ENCODE results near the gene TOR2A.

Gene TOR2A

DNA sequence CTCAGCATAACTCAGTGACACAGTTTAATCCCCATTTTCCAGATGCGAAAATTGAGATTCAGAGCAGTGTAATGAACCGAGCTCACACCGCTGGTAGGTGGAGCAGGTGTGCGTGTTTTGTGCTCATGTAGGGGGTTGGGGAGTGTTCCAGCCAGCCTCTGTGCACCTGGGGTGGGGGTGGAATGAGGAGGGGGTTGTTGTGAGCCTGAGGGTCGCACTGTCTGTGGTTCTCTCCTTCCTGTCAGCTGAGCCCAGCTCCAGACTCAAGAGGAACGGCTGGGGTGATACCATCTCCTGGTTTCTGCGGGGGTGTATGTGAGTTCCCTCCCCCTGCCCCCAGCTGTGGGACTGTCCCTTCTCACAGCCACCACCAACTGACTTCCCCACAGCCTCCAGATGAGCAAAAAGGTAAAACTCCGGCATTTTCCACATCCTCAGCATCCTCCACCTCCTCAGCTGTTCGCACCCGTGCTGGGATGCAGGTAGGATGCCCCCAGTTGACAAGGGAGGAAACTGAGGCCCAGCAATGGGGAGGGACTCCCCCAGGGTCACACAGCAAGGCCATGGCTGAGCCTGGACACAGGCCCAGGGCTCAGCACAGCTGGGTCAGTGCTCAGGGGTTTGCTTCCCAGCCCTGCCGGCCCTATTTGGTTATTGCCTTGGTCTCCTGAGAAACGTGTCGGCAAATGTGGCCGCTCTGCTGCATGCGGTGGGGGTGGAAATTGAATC, 41.3 kb upstream of the TOR2A start:
- DNase-seq (ENCODE audit: insufficient read length) (peak; percentile 68), FAIRE-seq (peak; percentile 60)
- no peak for TF ChIP-seq POLR2AphosphoS5 (IDR thresholded peaks at IDR 0.05; ENCODE audit: low read depth, low read length)
- peak; percentile 18; the same call in 1 of the 2 replicates for TF ChIP-seq POLR2A (IDR thresholded peaks at IDR 0.05; ENCODE audit: low read depth, low read length)

DNA sequence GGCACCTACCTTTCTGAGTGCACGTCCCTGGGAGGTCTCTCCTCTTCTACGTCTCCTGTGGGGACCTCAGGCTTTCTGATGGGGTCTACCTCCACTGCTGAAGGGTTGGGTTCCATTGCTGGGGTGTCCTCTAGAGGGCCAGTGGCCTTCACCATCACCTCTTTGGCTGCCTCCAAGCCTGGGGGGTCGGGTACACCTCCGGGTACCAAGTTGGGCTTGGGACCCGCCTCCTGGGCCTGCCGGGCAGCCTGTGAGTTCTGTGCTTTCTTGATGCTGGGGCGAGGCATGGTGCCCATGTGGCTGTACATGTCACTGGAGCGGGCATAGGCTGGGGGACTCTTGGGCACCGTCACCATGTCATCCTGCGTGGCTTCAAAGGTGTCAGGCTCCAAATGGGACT, 38.9 kb upstream of the TOR2A start:
- FAIRE-seq (no peak), DNase-seq (ENCODE audit: insufficient read length) (no peak)
- TF ChIP-seq POLR2A (IDR thresholded peaks at IDR 0.05; ENCODE audit: low read depth, low read length) (no peak), POLR2AphosphoS5 (IDR thresholded peaks at IDR 0.05; ENCODE audit: low read depth, low read length) (no peak), TAF1 (IDR thresholded peaks at IDR 0.05; ENCODE audit: borderline replicate concordance, low read depth, low read length) (no peak)

DNA sequence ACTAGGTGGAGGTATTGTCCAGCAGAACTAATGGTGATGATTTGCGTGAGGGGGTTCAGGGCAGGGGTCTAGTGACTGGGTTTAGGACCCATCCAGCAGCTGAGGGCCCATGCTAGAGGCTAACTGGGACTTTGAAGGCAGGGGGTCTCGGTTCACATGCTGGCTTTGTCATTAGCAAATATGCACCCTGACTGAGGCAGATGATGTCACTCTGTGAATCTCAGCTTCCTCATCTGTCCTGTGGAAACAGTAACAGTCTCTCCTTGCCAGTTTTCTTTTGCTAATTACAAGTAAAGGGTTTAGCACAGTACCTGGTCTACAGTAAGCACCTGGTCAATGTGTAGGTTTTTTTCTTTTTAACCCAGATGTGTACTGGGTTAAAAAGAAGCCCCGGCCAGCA, 38.2 kb upstream of the TOR2A start:
- no peak for FAIRE-seq
- TF ChIP-seq POLR2AphosphoS5 (IDR thresholded peaks at IDR 0.05; ENCODE audit: low read depth, low read length) (no peak), POLR2A (IDR thresholded peaks at IDR 0.05; ENCODE audit: low read depth, low read length) (no peak), TAF1 (IDR thresholded peaks at IDR 0.05; ENCODE audit: borderline replicate concordance, low read depth, low read length) (no peak)
- no peak for DNase-seq (ENCODE audit: insufficient read length)

DNA sequence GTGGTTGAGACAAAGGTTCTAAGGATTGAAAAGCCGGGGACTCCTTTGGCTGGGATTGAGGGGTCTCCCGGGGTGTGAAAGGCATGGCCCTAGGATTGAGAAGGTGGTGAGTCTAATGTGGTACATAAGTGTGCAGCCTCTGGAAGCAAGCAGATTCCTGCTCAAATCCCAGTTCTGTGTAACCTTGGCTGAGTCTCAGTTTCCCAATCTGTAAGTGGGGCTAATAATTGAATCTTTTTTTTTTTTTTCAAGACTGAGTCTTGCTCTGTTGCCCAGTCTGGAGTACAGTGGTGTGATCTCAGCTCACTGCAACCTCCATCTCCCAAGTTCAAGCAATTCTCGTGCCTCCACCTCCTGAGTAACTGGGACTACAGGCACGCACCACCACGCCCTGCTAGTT, 37.5 kb upstream of the TOR2A start:
- TF ChIP-seq POLR2AphosphoS5 (IDR thresholded peaks at IDR 0.05; ENCODE audit: low read depth, low read length) = no peak
- no peak for TF ChIP-seq TAF1 (IDR thresholded peaks at IDR 0.05; ENCODE audit: borderline replicate concordance, low read depth, low read length)
- no peak for DNase-seq (ENCODE audit: insufficient read length)
- no peak for FAIRE-seq

DNA sequence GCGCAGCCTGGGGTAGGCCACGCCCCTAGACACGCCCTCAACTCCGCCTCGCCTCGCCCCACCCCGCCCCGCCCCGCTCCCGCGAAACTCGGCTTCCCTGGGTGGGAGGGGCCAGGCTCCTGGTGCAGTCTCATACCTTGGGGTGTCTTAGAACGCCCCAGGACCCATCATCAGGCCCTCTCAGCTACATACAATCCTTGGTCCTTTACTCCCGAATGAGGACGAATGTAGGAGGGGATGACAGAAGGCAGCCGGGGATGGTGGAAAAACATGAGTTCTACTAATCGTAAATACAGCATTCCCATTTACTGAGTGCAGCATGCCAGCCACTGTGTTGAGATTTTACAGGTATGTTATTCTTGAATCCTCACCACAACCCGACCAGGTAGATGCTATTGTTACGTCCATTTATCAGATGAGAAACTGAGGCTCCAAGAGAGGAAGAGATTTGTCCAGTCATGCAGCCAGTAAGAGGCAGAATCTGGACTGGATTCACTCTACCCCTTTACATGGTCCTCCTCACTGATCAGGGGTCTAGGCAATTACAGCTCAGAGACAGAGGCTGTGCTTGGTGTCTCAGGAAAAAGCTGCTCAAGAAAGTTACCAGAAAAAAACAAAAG, 36.6 kb upstream of the TOR2A start:
- TF ChIP-seq POLR2AphosphoS5 (IDR thresholded peaks at IDR 0.05; ENCODE audit: low read depth, low read length) = no peak
- TF ChIP-seq TAF1 (IDR thresholded peaks at IDR 0.05; ENCODE audit: borderline replicate concordance, low read depth, low read length) = 0 out of 2 replicates have a peak, but pooled peaks have one; percentile 11
- DNase-seq (ENCODE audit: insufficient read length) (no peak), FAIRE-seq (no peak)

DNA sequence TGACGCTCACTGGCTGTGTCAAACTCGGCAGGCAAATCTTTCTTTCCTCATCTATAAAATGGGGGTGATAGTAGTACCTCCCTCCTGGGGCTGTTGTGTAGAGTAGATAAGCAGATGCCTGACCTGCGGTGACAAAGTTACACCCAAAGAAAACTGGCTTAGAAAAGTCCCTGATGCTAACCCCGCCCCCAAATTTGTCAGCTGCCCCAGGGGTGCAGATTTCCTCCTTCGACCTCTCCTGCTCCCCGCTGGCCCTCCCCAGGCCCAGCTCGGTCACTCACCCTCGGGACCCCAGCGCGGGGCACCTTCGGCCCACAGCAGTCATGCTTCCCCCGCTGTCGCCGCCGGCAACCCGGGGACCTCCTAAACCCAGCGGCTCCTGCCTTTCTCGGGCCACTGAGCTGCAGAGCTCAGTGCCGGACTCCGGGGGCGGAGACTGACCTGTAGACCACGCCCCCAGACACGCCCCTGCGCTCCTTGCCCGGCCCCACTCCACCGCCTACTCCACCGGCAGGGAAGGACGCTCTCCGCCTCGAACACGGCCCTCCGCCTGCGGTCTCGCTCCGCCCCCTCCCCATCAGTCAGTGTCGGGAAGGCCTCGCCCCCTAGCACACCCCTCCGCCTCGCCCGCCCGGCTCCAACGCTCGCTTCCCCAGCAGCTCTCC, 35.9 kb upstream of the TOR2A start:
- DNase-seq (ENCODE audit: insufficient read length) = peak; percentile 91
- TF ChIP-seq POLR2AphosphoS5 (IDR thresholded peaks at IDR 0.05; ENCODE audit: low read depth, low read length) = no peak
- no peak for TF ChIP-seq POLR2A (IDR thresholded peaks at IDR 0.05; ENCODE audit: low read depth, low read length)
- TF ChIP-seq TAF1 (IDR thresholded peaks at IDR 0.05; ENCODE audit: borderline replicate concordance, low read depth, low read length) = no peak
- FAIRE-seq = peak; percentile 95

DNA sequence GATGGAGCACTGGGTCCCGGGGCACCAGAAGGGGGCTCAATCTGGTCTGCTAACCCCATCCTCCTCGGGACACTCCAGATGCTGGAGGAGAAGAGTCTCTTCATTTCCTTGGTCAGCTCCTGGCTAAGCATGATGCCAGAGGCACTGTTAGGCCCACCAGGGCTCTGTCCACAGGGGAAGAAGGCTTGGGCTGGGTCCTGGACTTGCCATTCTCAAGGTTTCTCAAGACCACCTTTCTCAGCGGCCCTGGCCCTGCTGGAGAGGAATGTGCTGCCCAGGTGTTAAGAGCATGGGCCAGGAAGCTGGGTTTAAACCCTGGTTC, 35.5 kb upstream of the TOR2A start:
- no peak for DNase-seq (ENCODE audit: insufficient read length)
- TF ChIP-seq TAF1 (IDR thresholded peaks at IDR 0.05; ENCODE audit: borderline replicate concordance, low read depth, low read length) (no peak), POLR2AphosphoS5 (IDR thresholded peaks at IDR 0.05; ENCODE audit: low read depth, low read length) (no peak), POLR2A (IDR thresholded peaks at IDR 0.05; ENCODE audit: low read depth, low read length) (no peak)
- FAIRE-seq = no peak

DNA sequence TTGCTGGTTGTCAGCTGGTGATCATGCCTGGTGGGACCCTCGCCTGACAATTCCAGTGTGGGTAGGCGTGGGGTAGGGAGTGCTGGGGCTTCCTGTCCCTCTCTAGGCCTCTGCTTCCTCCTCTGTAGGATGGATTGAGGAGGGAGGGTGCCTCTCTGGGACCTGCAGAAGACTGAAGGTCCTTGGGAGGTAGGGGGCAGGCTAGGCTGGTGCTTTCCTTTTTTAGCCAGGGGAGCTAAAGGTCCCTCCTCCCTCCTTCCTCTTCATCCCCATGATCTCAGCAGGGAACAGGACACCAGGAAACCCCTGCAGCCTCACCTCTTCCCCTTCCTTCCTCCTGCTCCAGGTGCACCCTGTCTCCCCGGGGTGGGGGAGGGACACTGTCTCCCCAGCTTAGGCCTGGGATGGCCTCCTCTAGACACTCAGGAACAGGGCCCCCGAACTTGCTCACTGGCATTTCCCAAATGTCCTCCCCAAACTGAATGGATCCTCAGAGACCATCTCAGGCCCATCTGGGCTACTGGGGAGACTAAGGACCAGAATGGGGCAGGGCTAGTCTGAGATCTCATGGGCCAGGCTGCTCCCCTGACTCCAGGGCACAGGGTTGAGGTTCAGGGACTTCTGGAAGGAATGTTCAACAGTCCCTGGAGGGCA, 35.0 kb upstream of the TOR2A start:
- FAIRE-seq (no peak), DNase-seq (ENCODE audit: insufficient read length) (no peak)
- TF ChIP-seq TAF1 (IDR thresholded peaks at IDR 0.05; ENCODE audit: borderline replicate concordance, low read depth, low read length) (no peak), POLR2A (IDR thresholded peaks at IDR 0.05; ENCODE audit: low read depth, low read length) (no peak)

DNA sequence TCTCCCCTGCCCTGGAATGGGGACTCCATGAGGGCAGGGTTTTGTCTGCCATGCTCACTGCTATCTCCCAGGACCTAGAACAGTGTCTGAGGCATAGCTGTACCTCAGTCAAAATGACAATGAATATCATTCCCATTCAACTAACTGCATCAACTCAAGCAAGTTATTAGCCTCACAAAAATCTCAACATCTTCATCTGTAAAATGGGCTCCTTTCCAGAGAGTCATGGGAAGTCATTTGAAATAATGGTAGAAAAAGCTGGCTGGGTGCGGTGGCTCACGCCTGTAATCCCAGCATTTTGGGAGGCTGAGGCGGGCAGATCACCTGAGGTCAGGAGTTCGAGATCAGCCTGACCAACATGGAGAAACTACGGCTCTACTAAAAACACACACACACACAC, 34.0 kb upstream of the TOR2A start:
- FAIRE-seq (no peak), DNase-seq (ENCODE audit: insufficient read length) (no peak)

DNA sequence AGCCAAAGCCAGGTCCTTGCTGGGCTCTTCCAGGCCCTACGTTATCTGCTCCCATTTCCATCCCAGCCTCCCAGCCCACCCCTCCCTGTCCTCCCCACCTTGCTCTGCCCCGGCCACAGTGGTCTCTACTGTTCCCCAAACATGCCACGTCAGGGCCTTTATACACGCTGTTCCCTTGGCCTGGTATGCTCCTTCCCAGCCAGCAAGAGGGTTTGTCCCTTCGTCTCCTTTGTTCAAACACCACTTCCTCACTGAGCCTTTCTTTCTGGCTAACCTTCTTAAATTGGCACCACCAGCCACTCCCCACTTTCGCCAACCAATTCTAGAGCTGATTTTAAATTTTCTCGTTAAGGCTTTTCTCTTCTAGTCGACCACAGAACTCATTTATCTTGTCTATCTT, 33.6 kb upstream of the TOR2A start:
- DNase-seq (ENCODE audit: insufficient read length) = no peak
- FAIRE-seq = no peak
- TF ChIP-seq POLR2A (IDR thresholded peaks at IDR 0.05; ENCODE audit: low read depth, low read length) = no peak
- no peak for TF ChIP-seq TAF1 (IDR thresholded peaks at IDR 0.05; ENCODE audit: borderline replicate concordance, low read depth, low read length)
- no peak for TF ChIP-seq POLR2AphosphoS5 (IDR thresholded peaks at IDR 0.05; ENCODE audit: low read depth, low read length)

More for the DNA sequence above, 34.0 kb upstream of the TOR2A start:
- TF ChIP-seq POLR2AphosphoS5 (IDR thresholded peaks at IDR 0.05; ENCODE audit: low read depth, low read length) = no peak
- TF ChIP-seq POLR2A (IDR thresholded peaks at IDR 0.05; ENCODE audit: low read depth, low read length) = no peak
- TF ChIP-seq TAF1 (IDR thresholded peaks at IDR 0.05; ENCODE audit: borderline replicate concordance, low read depth, low read length) = no peak

DNA sequence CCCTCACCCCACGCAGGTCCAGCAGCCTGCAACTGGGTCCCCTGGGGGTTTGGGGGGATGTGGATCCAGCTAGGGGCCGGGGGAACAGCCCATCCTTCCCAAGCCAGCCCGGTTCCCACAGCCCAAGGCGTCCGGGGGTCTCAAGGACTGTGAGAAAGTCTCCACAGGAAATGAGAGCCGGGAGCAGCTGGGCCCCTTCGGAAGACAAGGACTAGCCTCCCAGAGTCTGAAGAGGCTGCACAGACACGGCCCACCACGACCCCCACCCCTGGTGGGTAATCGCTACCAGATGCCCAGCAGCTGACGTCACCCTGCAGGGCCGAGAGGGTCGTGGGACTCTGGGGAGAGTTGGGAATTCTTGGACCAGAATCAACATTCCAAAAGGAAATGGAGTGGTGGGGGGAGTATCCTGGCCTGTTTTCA, 32.8 kb upstream of the TOR2A start:
- DNase-seq (ENCODE audit: insufficient read length) = no peak
- TF ChIP-seq TAF1 (IDR thresholded peaks at IDR 0.05; ENCODE audit: borderline replicate concordance, low read depth, low read length) = no peak
- no peak for TF ChIP-seq POLR2A (IDR thresholded peaks at IDR 0.05; ENCODE audit: low read depth, low read length)
- TF ChIP-seq POLR2AphosphoS5 (IDR thresholded peaks at IDR 0.05; ENCODE audit: low read depth, low read length) = no peak
- no peak for FAIRE-seq

DNA sequence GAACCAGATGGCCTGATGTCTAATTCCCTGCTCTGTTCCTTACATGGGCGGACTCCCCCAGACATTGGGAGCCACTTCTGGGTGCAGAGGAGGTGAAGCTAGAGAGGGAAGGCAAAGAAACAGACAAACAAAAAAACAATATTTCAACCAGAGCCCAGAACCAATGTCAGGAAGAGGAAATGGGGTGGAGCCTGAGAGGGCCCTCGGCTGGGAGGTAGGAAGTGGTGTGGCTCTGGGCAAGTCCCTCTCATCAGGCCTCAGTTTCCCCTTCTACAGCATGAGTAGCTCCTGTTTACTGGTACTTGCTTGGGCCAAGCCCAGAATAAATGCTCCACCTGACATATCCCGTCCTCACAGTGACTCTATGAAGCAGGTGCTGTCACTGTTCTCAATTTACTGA, 32.3 kb upstream of the TOR2A start:
- TF ChIP-seq POLR2AphosphoS5 (IDR thresholded peaks at IDR 0.05; ENCODE audit: low read depth, low read length) = no peak
- no peak for TF ChIP-seq TAF1 (IDR thresholded peaks at IDR 0.05; ENCODE audit: borderline replicate concordance, low read depth, low read length)
- no peak for TF ChIP-seq POLR2A (IDR thresholded peaks at IDR 0.05; ENCODE audit: low read depth, low read length)
- DNase-seq (ENCODE audit: insufficient read length) = no peak
- FAIRE-seq = no peak

Data from GM12892 (cell line).